Keratinocyte (primary cell): ENCODE data around the gene ZNF385A. TPM values are rescaled to one million over a fixed set of nuclear protein-coding genes. Genes with fewer than 3 reads are reported as not detected.

Experiments
- DNase-seq: peaks from one replicate; pipeline ENCODE4 v3.0.0-alpha.2; 2011; ENCODE audit warnings: low read depth, missing footprints, low spot score
- FAIRE-seq: peaks from 2 replicates; lab custom pipeline; 2011; peaks lifted over from hg19 to GRCh38; lab: Jason Lieb, UNC
- H2AFZ ChIP-seq: 2 replicates; pipeline ENCODE4 v1.6.0; 2012; ENCODE audit warnings: low read length, control low read depth, inconsistent platforms; ENCODE audit not compliant: control insufficient read depth
- H3K27ac ChIP-seq: 2 replicates; pipeline ENCODE4 v1.5.1; 2011; ENCODE audit warnings: low read length; ENCODE audit not compliant: control insufficient read depth, insufficient read depth
- H3K27me3 ChIP-seq: 3 replicates; pipeline ENCODE4 v1.6.0; 2011; ENCODE audit warnings: low read length; ENCODE audit not compliant: control insufficient read depth, insufficient read depth; ENCODE audit errors: extremely low read depth
- H3K36me3 ChIP-seq, 2 experiments: 2 replicates in 1 of 2; 3 replicates in 1 of 2; pipeline ENCODE4 v1.5.1; 2011; ENCODE audit warnings: low read length in 2 of 2, mild to moderate bottlenecking in 1 of 2; ENCODE audit not compliant: control insufficient read depth in 2 of 2, insufficient read depth in 2 of 2; ENCODE audit errors: extremely low read depth in 1 of 2
- H3K4me1 ChIP-seq: 3 replicates; pipeline ENCODE4 v1.5.1; 2011; ENCODE audit warnings: low read length; ENCODE audit not compliant: control insufficient read depth, insufficient read depth; ENCODE audit errors: extremely low read depth
- H3K4me2 ChIP-seq: 3 replicates; pipeline ENCODE4 v1.6.0; 2011; ENCODE audit warnings: low read depth, low read length; ENCODE audit not compliant: control insufficient read depth, insufficient read depth; ENCODE audit errors: extremely low read depth
- H3K4me3 ChIP-seq, 3 experiments: fragments of 200-600 bp in 1 of 3; sonication (generic) in 1 of 3; 2 replicates in 2 of 3; 3 replicates in 1 of 3; pipeline ENCODE4 v1.5.1; 2011 to 2016; ENCODE audit warnings: low read length in 3 of 3, mild to moderate bottlenecking in 3 of 3, control low read depth in 2 of 3, inconsistent platforms in 1 of 3, low read depth in 1 of 3, mixed read lengths in 1 of 3, mixed run types in 1 of 3, moderate library complexity in 1 of 3; ENCODE audit not compliant: control insufficient read depth in 2 of 3, insufficient read depth in 2 of 3; ENCODE audit errors: extremely low read depth in 1 of 3
- H3K79me2 ChIP-seq: 2 replicates; pipeline ENCODE4 v1.6.0; 2012; ENCODE audit warnings: low read length; ENCODE audit not compliant: control insufficient read depth, insufficient read depth
- H3K9ac ChIP-seq: 3 replicates; pipeline ENCODE4 v1.6.0; 2011; ENCODE audit warnings: low read length; ENCODE audit not compliant: control insufficient read depth, insufficient read depth; ENCODE audit errors: extremely low read depth
- H3K9me1 ChIP-seq: 3 replicates; pipeline ENCODE4 v1.6.0; 2011; ENCODE audit warnings: low read length; ENCODE audit not compliant: control insufficient read depth, insufficient read depth; ENCODE audit errors: extremely low read depth
- H3K9me3 ChIP-seq: 2 replicates; pipeline ENCODE4 v1.5.1; 2012; ENCODE audit warnings: low read depth, low read length; ENCODE audit not compliant: control insufficient read depth
- H4K20me1 ChIP-seq: 3 replicates; pipeline ENCODE4 v1.6.0; 2011; ENCODE audit warnings: low read length; ENCODE audit not compliant: control insufficient read depth, insufficient read depth; ENCODE audit errors: extremely low read depth
- CTCF ChIP-seq, 3 experiments: IDR thresholded peaks in 1 of 3; conservative IDR thresholded peaks in 1 of 3; optimal IDR thresholded peaks in 1 of 3; 2 replicates in 2 of 3; 3 replicates in 1 of 3; pipeline versions ENCODE3 to v1.5.1; 2011; ENCODE audit warnings: low read length in 3 of 3, mild to moderate bottlenecking in 3 of 3, moderate library complexity in 2 of 3, control low read depth in 1 of 3, inconsistent platforms in 1 of 3; ENCODE audit not compliant: insufficient read depth in 2 of 3; ENCODE audit errors: extremely low read depth in 1 of 3
- EZH2 ChIP-seq: IDR thresholded peaks from one replicate; pipeline ENCODE4 v1.6.1; 2012; ENCODE audit warnings: inconsistent platforms, mild to moderate bottlenecking, low read length, moderate library complexity
- dilution Hi-C: fragments of 300-500 bp; cut with MboI; formaldehyde crosslinking; loops from one replicate; pipeline ENCODE4 v1.7.0; 2020; ENCODE audit warnings: low sequenced_read_pairs; ENCODE audit not compliant: extremely low pct_ligation_motif_present
- polyA plus RNA-seq, 5 experiments: library from polyadenylated mRNA; depleted of rRNA in 3 of 5; stranded (reverse) in 3 of 5; stranded (forward) in 1 of 5; unstranded in 1 of 5; fragments of >200 nt; gene quantifications; 1 replicate in 1 of 5; 2 replicates in 3 of 5; 3 replicates in 1 of 5; pipeline versions ENCODE4 v1.2.1 to v1.2.3, GENCODE V29; 2011 to 2012; ENCODE audit warnings: missing spikeins in 2 of 5, low read depth in 1 of 5, low replicate concordance in 1 of 5

The ZNF385A gene
- polyA plus RNA-seq, 1 donor (not counting 4 experiments of a cell fraction or from before 2014, with no cell fraction given), result 11.4 TPM

GRCh38 chr12:54338698-54339296 is 45.7 kb downstream of the ZNF385A start:
- Histone ChIP-seq H3K36me3 (peaks cover 16 to 34% of the 10 kb centered on the region in 2 experiments), H3K79me2 (peaks cover 16% of the 10 kb centered on the region), H3K27me3 (no peaks in the 10 kb centered on the region), H3K9me1 (no peaks in the 10 kb centered on the region), H3K4me3 (no peak overlapping the region), H3K4me2 (no peak overlapping the region), H3K4me1 (no peaks in the 10 kb centered on the region), H4K20me1 (peaks cover 4% of the 10 kb centered on the region), H2AFZ (no peak overlapping the region), H3K27ac (no peak overlapping the region), H3K9ac (no peak overlapping the region), H3K9me3 (no peaks in the 10 kb centered on the region)
- dilution Hi-C loops, result no loop called here
- DNase-seq (no peak), FAIRE-seq (no peak)
- no peak for TF ChIP-seq EZH2
- TF ChIP-seq CTCF (optimal IDR thresholded peaks at IDR 0.05 in 1 of 3, IDR thresholded peaks at IDR 0.05 in 1 of 3, conservative IDR thresholded peaks at IDR 0.05 in 1 of 3; ENCODE audit: extremely low read depth in 1 of 3, insufficient read depth in 2 of 3, low read length in 3 of 3), result no peak

GRCh38 chr12:54337854-54338650 is 46.5 kb downstream of the ZNF385A start:
- no peak overlapping the region for H2AFZ ChIP-seq
- no peaks in the 10 kb centered on the region for H3K9me3 ChIP-seq
- DNase-seq (no peak), FAIRE-seq (no peak)
- H3K36me3 ChIP-seq, result peaks cover 11 to 32% of the 10 kb centered on the region in 2 experiments
- H3K79me2 ChIP-seq, result peaks cover 23% of the 10 kb centered on the region
- no peaks in the 10 kb centered on the region for H3K9me1 ChIP-seq
- H3K27ac ChIP-seq, result no peak overlapping the region
- no peaks in the 10 kb centered on the region for H3K27me3 ChIP-seq
- no peaks in the 10 kb centered on the region for H3K4me1 ChIP-seq
- H4K20me1 ChIP-seq, result peaks cover 4% of the 10 kb centered on the region
- no peak overlapping the region for H3K9ac ChIP-seq
- H3K4me3 ChIP-seq, result no peak overlapping the region
- dilution Hi-C loops, result no loop called here
- TF ChIP-seq EZH2, result no peak
- no peak for TF ChIP-seq CTCF (optimal IDR thresholded peaks at IDR 0.05 in 1 of 3, IDR thresholded peaks at IDR 0.05 in 1 of 3, conservative IDR thresholded peaks at IDR 0.05 in 1 of 3; ENCODE audit: extremely low read depth in 1 of 3, insufficient read depth in 2 of 3, low read length in 3 of 3)
- H3K4me2 ChIP-seq, result no peak overlapping the region
